Pancreas (tissue), 10 donors: ENCODE measurements around the gene HUS1B. TPM values are rescaled to one million over a fixed set of nuclear protein-coding genes. Genes with fewer than 3 reads are reported as not detected.

Experiments used
- ATAC-seq, 4 donors: fragments of 200-7000 bp; cut with Tn5 transposase; one replicate each; pipeline versions ENCODE4 v1.8.0 to v1.9.1; 2020; ENCODE audit warnings: mild to moderate bottlenecking in 4 of 4, moderate library complexity in 4 of 4
- DNase-seq, 6 donors: peaks; one replicate each; pipeline ENCODE4 v3.0.0-alpha.2; 2020
- FAIRE-seq: peaks from 2 replicates; lab custom pipeline; 2012; peaks lifted over from hg19 to GRCh38; lab: Jason Lieb, UNC
- H3K27ac ChIP-seq, 4 donors: fragments of 200-600 bp; sonication (generic); 1 replicate in 3 of 4; 2 replicates in 1 of 4; pipeline versions ENCODE4 v1.5.0 to v1.8.0; 2020
- H3K27me3 ChIP-seq, 4 donors: fragments of 200-600 bp; one replicate each; pipeline ENCODE4 v1.8.0; 2021
- H3K36me3 ChIP-seq, 3 donors: fragments of 200-600 bp; sonication (generic) in 1 of 3; one replicate each; pipeline versions ENCODE4 v1.5.0 to v1.8.0; 2020 to 2021
- H3K4me1 ChIP-seq, 3 donors: fragments of 200-600 bp; one replicate each; pipeline ENCODE4 v1.8.0; 2021
- H3K4me3 ChIP-seq, 4 donors: fragments of 200-600 bp; sonication (generic) in 2 of 4; one replicate each; pipeline versions ENCODE4 v1.5.0 to v1.8.0; 2020 to 2021
- H3K9me3 ChIP-seq, 4 donors: fragments of 200-600 bp; one replicate each; pipeline ENCODE4 v1.8.0; 2021
- CTCF ChIP-seq, 4 donors: fragments of 200-600 bp; sonication (generic) in 3 of 4; IDR thresholded peaks; one replicate each; pipeline versions ENCODE4 v1.5.0 to v1.8.0; 2021; ENCODE audit warnings: antibody characterized with exemption in 4 of 4
- WGBS, 2 donors: extraction: QIAGEN DNeasy Blood & Tissue Kit; methylation state at CpG; one replicate each; pipeline ENCODE4 v1.1.7; 2013; 5-methylcytosine and 5-hydroxymethylcytosine counted together
- intact Hi-C, 3 donors: fragments of 100-400 bp; cut with DNase I; formaldehyde crosslinking; loops; one replicate each; pipeline versions ENCODE4 v1.11.1 to v1.14.2; 2022
- polyA plus RNA-seq, 2 donors: library from polyadenylated mRNA; stranded (reverse); fragments of 200-250 nt; gene quantifications; one replicate each; pipeline ENCODE4 v1.2.3, GENCODE V29; 2013
- total RNA-seq, 6 donors: library from RNA; stranded (reverse); fragmentation: NEBNext Ultra II Directional in 4 of 6; extraction: Animal tissue kit (Norgen Biotek cat#: 25700) in 4 of 6; gene quantifications; one replicate each; pipeline versions ENCODE4 v1.2.1 to v1.2.4, GENCODE V29; 2021 to 2023
- donor health status: healthy with polysubstance abuse.
- donor health status: DM: no; HTN: no; CAD: no; lungs with moderate emphysema.
- donor health status: DM: no; HTN: no; CAD: no.
- donor health status: control.
- donor health status: control.
- donor health status: Bipolar disorder and iron deficiency.
- donor health status: DM: yes; HTN: yes; CAD: no.
- donor health status: DM: no; HTN: no; CAD: no.
- donor health status: DM: no; HTN: no; CAD: no.
- donor health status: DM: yes; HTN: yes; CAD: no.

The HUS1B gene
- total and polyA plus RNA-seq, 8 donors: 0.12 to 0.81 (median 0.36) TPM; not detected in 2

GRCh38 chr6:686497-686896, 29.6 kb upstream of the HUS1B start:
- TF ChIP-seq CTCF (IDR thresholded peaks at IDR 0.05): no peak
- DNase-seq (no peak), ATAC-seq (no peak), FAIRE-seq (no peak)
- Histone ChIP-seq H3K4me1 (peaks cover 0 to 4% (median 3%) of the 10 kb centered on the region in 3 donors), H3K4me3 (no peak overlapping the region), H3K27ac (no peak overlapping the region), H3K27me3 (no peaks in the 10 kb centered on the region), H3K9me3 (no peaks in the 10 kb centered on the region), H3K36me3 (no peaks in the 10 kb centered on the region)
- 84 to 85% methylated on average over 3 of the region's 3 CpGs for WGBS, 2 donors
- intact Hi-C loops: no loop called here

- no peak for FAIRE-seq
- 84 to 90% methylated on average over 6 of the region's 6 CpGs for WGBS, 2 donors
- Histone ChIP-seq H3K9me3 (no peaks in the 10 kb centered on the region), H3K27ac (no peak overlapping the region), H3K27me3 (no peaks in the 10 kb centered on the region), H3K36me3 (no peaks in the 10 kb centered on the region), H3K4me3 (no peak overlapping the region), H3K4me1 (no peaks in the 10 kb centered on the region)
- ATAC-seq: no peak
- no peak for DNase-seq
- intact Hi-C loops: no loop called here
- TF ChIP-seq CTCF (IDR thresholded peaks at IDR 0.05): no peak
These were observed 28.1 kb upstream of the HUS1B start for GRCh38 chr6:684831-685636.

- FAIRE-seq (no peak), DNase-seq (no peak), ATAC-seq (peak in 2 of 4 donors; percentile 28 to 46)
- Histone ChIP-seq H3K27me3 (no peaks in the 10 kb centered on the region), H3K4me3 (no peak overlapping the region), H3K27ac (no peak overlapping the region), H3K4me1 (no peaks in the 10 kb centered on the region), H3K9me3 (no peaks in the 10 kb centered on the region), H3K36me3 (no peaks in the 10 kb centered on the region)
- intact Hi-C loops: no loop called here
- 72 to 75% methylated on average over 15 of the region's 15 CpGs for WGBS, 2 donors
- TF ChIP-seq CTCF (IDR thresholded peaks at IDR 0.05): no peak
These were observed 27.0 kb upstream of the HUS1B start for GRCh38 chr6:683742-684440.

- ATAC-seq: no peak
- Histone ChIP-seq H3K36me3 (no peaks in the 10 kb centered on the region), H3K4me3 (no peak overlapping the region), H3K27ac (no peak overlapping the region), H3K4me1 (no peaks in the 10 kb centered on the region), H3K9me3 (no peaks in the 10 kb centered on the region), H3K27me3 (no peaks in the 10 kb centered on the region)
- TF ChIP-seq CTCF (IDR thresholded peaks at IDR 0.05): no peak
- intact Hi-C loops: no loop called here
- DNase-seq: no peak
- WGBS, 2 donors: 94 to 96% methylated on average over 5 of the region's 5 CpGs
- FAIRE-seq: no peak
These were observed 23.9 kb upstream of the HUS1B start for GRCh38 chr6:680666-681340.
